GM12878 (cell line): ENCODE measurements around the gene MBD3L5. TPM values are rescaled to one million over a fixed set of nuclear protein-coding genes. Genes with fewer than 3 reads are reported as not detected.

ENCODE experiments used
- ATAC-seq: fragments of 200-7000 bp; cut with Tn5 transposase; 3 replicates; pipeline ENCODE4 v1.9.1; 2020; ENCODE audit warnings: mild to moderate bottlenecking, moderate library complexity
- BruUV-seq: library from RNA; stranded (reverse); fragments of 400-500 nt; replicated peaks from 2 replicates; lab custom pipeline; 2021; lab: Mats Ljungman, UMichigan
- CTCF ChIA-PET: fragments of 300-600 bp; sonication (Branson Sonifier 250); formaldehyde crosslinking; extraction: SDS; loops from one replicate; lab custom pipeline; 2021; ENCODE audit warnings: inconsistent platforms; lab: Yijun Ruan, JAX
- POLR2A ChIA-PET: fragments of 350-600 bp; formaldehyde crosslinking; extraction: SDS; loops from one replicate; lab custom pipeline; 2021; ENCODE audit warnings: inconsistent platforms; lab: Charles Lee
- RAD21 ChIA-PET: fragments of 300-600 bp; sonication (Branson Sonifier 250); formaldehyde crosslinking; loops from one replicate; lab custom pipeline; 2023; ENCODE audit warnings: antibody characterized with exemption; ENCODE audit not compliant: unreplicated experiment; lab: Charles Lee
- SMC1A ChIA-PET: fragments of 300-600 bp; sonication (Branson Sonifier 250); formaldehyde crosslinking; loops from one replicate; lab custom pipeline; 2023; ENCODE audit not compliant: unreplicated experiment, uncharacterized antibody; lab: Charles Lee
- DNase-seq: peaks from one replicate; pipeline ENCODE4 v3.0.0-alpha.2; 2011; ENCODE audit warnings: low read depth, low spot score
- FAIRE-seq: peaks from 3 replicates; lab custom pipeline; 2011; peaks lifted over from hg19 to GRCh38; lab: Jason Lieb, UNC
- H2AFZ ChIP-seq: 2 replicates; pipeline ENCODE4 v1.6.0; 2011; ENCODE audit warnings: low read depth, low read length, control low read depth; ENCODE audit not compliant: control insufficient read depth
- H3K27ac ChIP-seq: 2 replicates; pipeline ENCODE4 v1.5.1; 2011; ENCODE audit warnings: control low read depth; ENCODE audit not compliant: control insufficient read depth, insufficient read depth
- H3K27me3 ChIP-seq, 2 experiments: replicated peaks in 1 of 2; 2 replicates each; pipeline versions ENCODE4 v1.6.0 to v1.6.1; 2011; ENCODE audit warnings: low read length in 1 of 2; ENCODE audit not compliant: control insufficient read depth in 2 of 2, insufficient read depth in 2 of 2
- H3K36me3 ChIP-seq, 2 experiments: 2 replicates each; pipeline ENCODE4 v1.5.1; 2011; ENCODE audit warnings: low read length in 1 of 2; ENCODE audit not compliant: control insufficient read depth in 2 of 2, insufficient read depth in 2 of 2
- H3K4me1 ChIP-seq: 2 replicates; pipeline ENCODE4 v1.6.1; 2011; ENCODE audit warnings: mild to moderate bottlenecking, low read length, moderate library complexity, mixed read lengths; ENCODE audit not compliant: control insufficient read depth, insufficient read depth
- H3K4me2 ChIP-seq: 2 replicates; pipeline ENCODE4 v1.6.0; 2011; ENCODE audit warnings: control low read depth; ENCODE audit not compliant: control insufficient read depth, insufficient read depth
- H3K4me3 ChIP-seq: fragments of 200-600 bp; sonication (generic); 2 replicates; pipeline ENCODE4 v1.5.1; 2016
- H3K79me2 ChIP-seq: 2 replicates; pipeline ENCODE4 v1.6.0; 2011; ENCODE audit warnings: low read length; ENCODE audit not compliant: control insufficient read depth, insufficient read depth
- H3K9ac ChIP-seq: 2 replicates; pipeline ENCODE4 v1.8.0; 2011; ENCODE audit warnings: low read length, control low read depth, mixed read lengths; ENCODE audit not compliant: control insufficient read depth, insufficient read depth
- H3K9me3 ChIP-seq: replicated peaks from 3 replicates; pipeline ENCODE4 v1.5.1; 2011; ENCODE audit warnings: mild to moderate bottlenecking, low read length; ENCODE audit not compliant: control insufficient read depth, insufficient read depth
- H4K20me1 ChIP-seq: 2 replicates; pipeline ENCODE4 v1.6.0; 2011; ENCODE audit not compliant: control insufficient read depth, insufficient read depth
- ATF2 ChIP-seq: IDR thresholded peaks from 2 replicates; pipeline ENCODE4 v1.6.1; 2012; ENCODE audit warnings: low read length, inconsistent platforms
- BCL11A ChIP-seq: IDR thresholded peaks from 2 replicates; pipeline ENCODE4 v1.6.1; 2011; ENCODE audit warnings: low read depth, low read length
- BMI1 ChIP-seq: fragments of 450-650 bp; IDR thresholded peaks from 2 replicates; pipeline ENCODE4 v1.6.1; 2016; ENCODE audit warnings: mild to moderate bottlenecking, moderate library complexity, borderline replicate concordance
- BRCA1 ChIP-seq: IDR thresholded peaks from 2 replicates; pipeline ENCODE4 v1.6.1; 2011; ENCODE audit warnings: low read depth, low read length, improper control_type of control experiment
- CEBPB ChIP-seq, 2 experiments: fragments of 150-350 bp in 1 of 2; IDR thresholded peaks; 2 replicates each; pipeline ENCODE4 v1.6.1; 2012 to 2014; ENCODE audit warnings: low read depth in 2 of 2, low read length in 2 of 2, borderline replicate concordance in 1 of 2, inconsistent platforms in 1 of 2
- DPF2 ChIP-seq: fragments of 450-650 bp; IDR thresholded peaks from 2 replicates; pipeline ENCODE4 v1.6.1; 2017; ENCODE audit warnings: mild to moderate bottlenecking
- FOS ChIP-seq: IDR thresholded peaks from 3 replicates; pipeline ENCODE4 v1.6.1; 2011; ENCODE audit warnings: borderline replicate concordance; ENCODE audit not compliant: insufficient read length; ENCODE audit errors: extremely low read depth
- FOXK2 ChIP-seq: fragments of 450-650 bp; IDR thresholded peaks from 2 replicates; pipeline ENCODE4 v1.6.1; 2017; ENCODE audit warnings: mild to moderate bottlenecking, moderate library complexity
- HDAC2 ChIP-seq: fragments of 200-600 bp; sonication (generic); IDR thresholded peaks from 2 replicates; pipeline ENCODE4 v1.6.1; 2017
- HDAC6 ChIP-seq: fragments of 200-600 bp; sonication (generic); IDR thresholded peaks from one replicate; pipeline ENCODE4 v1.8.0; 2017; ENCODE audit warnings: antibody characterized with exemption; ENCODE audit not compliant: unreplicated experiment
- IKZF1 ChIP-seq: fragments of 450-650 bp; conservative IDR thresholded peaks from 2 replicates; pipeline ENCODE4 v1.6.1; 2017; ENCODE audit warnings: antibody characterized with exemption, mild to moderate bottlenecking
- IKZF2 ChIP-seq, 2 experiments: fragments of 450-650 bp; IDR thresholded peaks; 2 replicates each; pipeline ENCODE4 v1.6.1; 2017; ENCODE audit warnings: mild to moderate bottlenecking in 2 of 2, moderate library complexity in 2 of 2
- KAT2A ChIP-seq: conservative IDR thresholded peaks from 2 replicates; pipeline ENCODE4 v1.6.1; 2011; ENCODE audit warnings: low read depth, low read length; ENCODE audit not compliant: control insufficient read depth
- NKRF ChIP-seq: fragments of 450-650 bp; conservative IDR thresholded peaks from 2 replicates; pipeline ENCODE4 v1.6.1; 2017; ENCODE audit warnings: mild to moderate bottlenecking, moderate library complexity
- SIN3A ChIP-seq: IDR thresholded peaks from 2 replicates; pipeline ENCODE4 v1.6.1; 2012; ENCODE audit warnings: low read depth, low read length, improper control_type of control experiment
- SRF ChIP-seq, 2 experiments: IDR thresholded peaks; 2 replicates each; pipeline ENCODE4 v1.6.1; 2011; ENCODE audit warnings: low read depth in 2 of 2, low read length in 2 of 2, mild to moderate bottlenecking in 1 of 2, moderate library complexity in 1 of 2
- TCF12 ChIP-seq: IDR thresholded peaks from 2 replicates; pipeline ENCODE4 v1.6.1; 2011; ENCODE audit warnings: low read depth, mild to moderate bottlenecking, low read length
- USF1 ChIP-seq: IDR thresholded peaks from 2 replicates; pipeline ENCODE4 v1.6.1; 2011; ENCODE audit warnings: borderline replicate concordance, low read depth, mild to moderate bottlenecking, moderate library complexity, mixed read lengths, low read length; ENCODE audit not compliant: insufficient read depth; ENCODE audit errors: extremely low read length
- USF2 ChIP-seq: IDR thresholded peaks from 2 replicates; pipeline ENCODE4 v1.6.1; 2011; ENCODE audit warnings: low read depth, low read length, improper control_type of control experiment, borderline replicate concordance
- ZNF24 ChIP-seq: fragments of 450-650 bp; IDR thresholded peaks from 2 replicates; pipeline ENCODE4 v1.6.1; 2017; ENCODE audit warnings: antibody characterized with exemption, mild to moderate bottlenecking
- ZSCAN29 ChIP-seq: fragments of 450-650 bp; IDR thresholded peaks from 2 replicates; pipeline ENCODE4 v1.6.1; 2017; ENCODE audit warnings: mild to moderate bottlenecking, moderate library complexity
- WGBS: methylation state at CpG from one replicate; pipeline ENCODE4 v1.1.6; 2016; ENCODE audit warnings: low lambda C conversion rate; ENCODE audit not compliant: insufficient replicate concordance, insufficient coverage; ENCODE audit errors: missing lambda C conversion rate; 5-methylcytosine and 5-hydroxymethylcytosine counted together
- in situ Hi-C: fragments of 300-500 bp; cut with MboI; formaldehyde crosslinking; loops from 9 replicates; pipeline ENCODE4 v1.14.3; 2018; ENCODE audit warnings: mixed read lengths
- intact Hi-C: fragments of 100-400 bp; cut with micrococcal nuclease; formaldehyde crosslinking; loops from one replicate; pipeline ENCODE4 v1.14.2; 2022; ENCODE audit not compliant: unreplicated experiment
- polyA plus RNA-seq, 11 experiments: library from polyadenylated mRNA; depleted of rRNA in 4 of 11; unstranded in 6 of 11; stranded (reverse) in 5 of 11; fragments of >200 nt; fragmentation: Nextera tagmentation in 4 of 11; fragmentation: Illumina TruSeq in 1 of 11; extraction: Ambion mirVana in 4 of 11; extraction: Trizol in 1 of 11; gene quantifications; 1 replicate in 1 of 11; 2 replicates in 10 of 11; pipeline versions ENCODE4 v1.2.1 to v1.2.3, GENCODE V29; 2011 to 2016; ENCODE audit warnings: inconsistent platforms in 2 of 11, missing spikeins in 2 of 11, low read depth in 1 of 11
- total RNA-seq, 4 experiments: library from RNA; depleted of rRNA in 3 of 4; stranded (reverse); fragments of >200 nt in 3 of 4; fragmentation: Illumina TruSeq in 1 of 4; extraction: Trizol in 1 of 4; gene quantifications; 2 replicates each; pipeline versions ENCODE4 v1.2.1 to v1.2.3, GENCODE V29; 2013 to 2021

MBD3L5 gene
- total and polyA plus RNA-seq, 10 of the 15 experiments (the other 5 are each of a cell fraction or from before 2014, with no cell fraction given): not detected

- DNase-seq (peak; percentile 68), ATAC-seq (peak; percentile 70), FAIRE-seq (no peak)
- no TSS peak for BruUV-seq
- POLR2A ChIA-PET: interaction anchor here (1.0 to 1.6 kb wide), 3 partner anchors 25 to 55 kb away, joined by 3 to 4 read pairs (median 3); partner anchors contain the start of gene ZNF557
- RAD21 ChIA-PET: interaction anchor here (1.2 to 2.8 kb wide), 2 partner anchors 16 to 55 kb away, joined by 3 to 9 read pairs; partner anchors contain the start of gene ZNF557
- Histone ChIP-seq H3K27me3 (no peaks in the 10 kb centered on the region), H3K4me1 (peaks cover 16% of the 10 kb centered on the region), H3K79me2 (no peaks in the 10 kb centered on the region), H2AFZ (no peak overlapping the region), H3K9me3 (no peaks in the 10 kb centered on the region; the same call in 1 of the 3 replicates), H3K27ac (no peak overlapping the region; the same call in 1 of the 2 replicates), H4K20me1 (no peaks in the 10 kb centered on the region), H3K4me2 (no peak overlapping the region), H3K4me3 (no peak overlapping the region), H3K9ac (no peak overlapping the region), H3K36me3 (no peaks in the 10 kb centered on the region)
- SMC1A ChIA-PET: interaction anchor here (1.5 kb wide), 1 partner anchor 17 kb away, joined by 7 read pairs; no protein-coding TSS in a partner anchor
- WGBS: 25% methylated on average over 4 of the region's 4 CpGs
- in situ Hi-C loops: loop anchor here (5.0 kb wide), 1 partner anchor 64 kb away; no protein-coding TSS in a partner anchor
- intact Hi-C loops: no loop called here
- CTCF ChIA-PET: interaction anchor here (1.1 kb wide), 1 partner anchor 16 kb away, joined by 3 read pairs; no protein-coding TSS in a partner anchor
- TF ChIP-seq ATF2 (0 out of 2 replicates have a peak, but pooled peaks have one; percentile 26), SIN3A (no peak), HDAC6 (no peak), HDAC2 (no peak), TCF12 (no peak), DPF2 (peak; percentile 79), USF2 (peak; percentile 49; the same call in 1 of the 2 replicates), ZSCAN29 (no peak), BCL11A (peak; percentile 21; the same call in 1 of the 2 replicates), SRF (IDR thresholded peaks at IDR 0.05; ENCODE audit: low read depth in 2 of 2, low read length in 2 of 2) (no peak), NKRF (no peak), ZNF24 (peak; percentile 56; the same call in 1 of the 2 replicates), KAT2A (no peak), CEBPB (IDR thresholded peaks at IDR 0.05; ENCODE audit: borderline replicate concordance in 1 of 2, low read depth in 2 of 2, low read length in 2 of 2) (no peak), IKZF2 (IDR thresholded peaks at IDR 0.05) (peak; percentile 85), FOS (no peak), IKZF1 (peak; percentile 83), USF1 (peak; percentile 26), BMI1 (no peak), BRCA1 (no peak), FOXK2 (no peak)
Observed at GRCh38 chr19:7013678-7014077, 16.7 kb upstream of the MBD3L5 start.
